ENCODE results near the gene PAPSS2.

PAPSS2 gene

DNA sequence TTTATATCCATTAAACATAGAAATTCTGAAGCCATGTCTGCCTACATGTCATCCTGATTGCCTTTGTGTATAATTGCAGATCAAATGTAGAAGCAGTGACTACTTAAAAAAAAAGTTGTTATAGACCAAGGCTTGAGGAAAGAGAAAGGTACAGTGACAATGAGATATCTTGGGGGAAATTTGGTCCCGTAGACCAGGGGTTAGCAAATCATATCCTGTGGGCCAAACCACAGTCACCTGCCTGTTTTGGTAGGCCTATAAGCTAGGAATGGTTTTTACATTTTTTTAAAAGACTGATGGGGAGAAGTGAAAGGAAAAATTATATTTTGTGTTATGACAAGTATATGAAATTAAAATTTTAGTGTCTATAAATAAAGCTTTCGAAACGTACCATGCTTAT lies 12.9 kb downstream of the PAPSS2 start:
- no peak for DNase-seq

DNA sequence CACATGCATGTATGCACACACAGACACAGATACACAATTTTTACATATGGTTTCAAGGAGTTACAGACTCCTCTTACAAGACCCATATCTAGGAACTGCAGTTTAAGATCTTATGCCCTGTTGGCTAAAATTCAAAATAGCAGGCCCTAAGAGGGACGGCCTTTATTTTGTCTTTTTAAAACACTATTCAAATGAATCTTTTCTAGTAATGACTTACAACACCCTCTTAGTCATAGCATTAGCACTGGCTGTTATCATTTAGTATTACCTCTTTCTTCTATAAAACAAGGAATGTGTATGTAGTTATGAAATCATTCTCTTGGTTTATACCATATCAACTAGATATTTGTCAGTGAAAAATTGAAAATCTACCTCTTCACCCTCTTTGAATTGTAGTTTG lies 15.3 kb downstream of the PAPSS2 start:
- DNase-seq = no peak

DNA sequence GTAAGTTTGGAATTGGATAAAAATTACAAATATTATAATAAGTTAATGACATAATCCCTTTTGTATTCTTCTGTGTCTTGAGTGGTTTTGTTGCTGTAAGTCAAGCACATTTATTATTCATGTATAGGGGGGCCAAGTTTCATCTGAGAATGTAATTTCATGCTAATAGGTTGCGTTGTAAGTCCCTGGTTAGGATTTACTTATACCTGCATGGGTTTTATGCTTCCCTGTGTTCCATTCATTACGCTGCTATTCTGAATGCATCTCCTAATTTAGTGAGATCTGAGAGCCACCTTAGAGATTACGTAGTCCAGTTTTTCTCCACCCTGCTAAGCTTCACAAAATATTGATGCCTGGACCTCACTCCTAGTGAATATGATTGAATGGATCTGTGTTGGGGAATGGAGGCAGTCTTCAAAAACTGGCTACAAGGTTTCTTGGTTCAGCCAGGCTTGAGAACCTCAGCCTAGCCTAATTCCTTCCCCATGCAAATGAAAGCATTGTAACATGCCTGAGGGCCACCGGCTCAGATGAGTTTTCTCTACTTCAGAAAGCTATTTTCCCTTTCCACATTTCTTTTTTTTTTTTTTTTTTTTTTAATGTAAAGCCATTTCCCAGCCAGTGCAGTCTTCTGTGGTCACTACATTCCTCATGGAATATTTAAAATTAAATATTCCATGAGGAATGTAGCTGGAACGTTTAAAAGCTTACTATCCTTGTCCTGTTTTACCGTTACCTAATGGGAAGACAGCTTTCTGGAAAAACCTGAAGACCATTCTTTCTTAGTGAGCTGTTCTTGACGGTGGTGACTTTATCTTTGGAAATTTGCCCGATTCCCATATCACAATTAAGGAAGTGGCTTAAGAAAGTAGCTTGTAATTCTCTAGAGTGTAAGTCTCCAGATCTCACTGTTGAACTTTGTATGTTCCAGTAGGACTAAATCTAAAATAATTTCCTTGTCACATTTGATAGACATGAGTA lies 16.0 kb downstream of the PAPSS2 start:
- no peak for DNase-seq

DNA sequence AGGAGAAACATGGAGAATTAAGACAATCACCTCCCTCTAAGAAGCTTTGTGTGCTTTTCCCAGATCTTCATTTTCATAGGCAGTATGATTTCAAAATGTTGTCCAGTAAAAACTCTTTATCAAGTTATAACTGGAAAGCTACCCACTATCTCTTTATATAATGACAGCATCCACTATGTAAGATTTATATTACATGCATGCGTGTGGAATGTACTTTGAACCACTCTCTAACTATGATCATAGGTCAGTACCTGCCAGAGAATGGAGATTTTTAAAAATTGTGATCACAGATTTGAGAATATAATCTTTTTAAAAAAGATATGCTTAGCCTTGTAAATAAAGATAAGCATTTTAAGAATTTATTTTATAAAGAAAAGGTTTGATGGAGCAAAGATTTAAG lies 17.9 kb downstream of the PAPSS2 start:
- DNase-seq = no peak

DNA sequence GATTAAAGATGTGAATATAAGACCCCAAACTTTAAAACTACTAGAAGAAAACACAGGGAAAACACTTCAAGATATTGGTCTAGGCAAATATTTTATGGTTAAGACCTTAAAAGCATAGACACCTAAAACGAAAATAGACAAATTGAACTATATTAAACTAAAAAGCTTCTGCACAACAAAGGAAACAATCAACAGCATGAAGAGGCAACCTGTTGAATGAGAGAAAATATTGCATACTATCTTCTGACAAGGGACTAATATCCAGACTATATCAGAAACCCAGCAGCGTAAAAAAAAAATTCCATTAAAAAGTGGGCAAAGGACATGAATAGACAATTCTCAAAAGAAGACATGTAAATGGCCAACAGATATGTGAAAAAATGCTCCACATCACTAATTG lies 18.6 kb downstream of the PAPSS2 start:
- DNase-seq = no peak

DNA sequence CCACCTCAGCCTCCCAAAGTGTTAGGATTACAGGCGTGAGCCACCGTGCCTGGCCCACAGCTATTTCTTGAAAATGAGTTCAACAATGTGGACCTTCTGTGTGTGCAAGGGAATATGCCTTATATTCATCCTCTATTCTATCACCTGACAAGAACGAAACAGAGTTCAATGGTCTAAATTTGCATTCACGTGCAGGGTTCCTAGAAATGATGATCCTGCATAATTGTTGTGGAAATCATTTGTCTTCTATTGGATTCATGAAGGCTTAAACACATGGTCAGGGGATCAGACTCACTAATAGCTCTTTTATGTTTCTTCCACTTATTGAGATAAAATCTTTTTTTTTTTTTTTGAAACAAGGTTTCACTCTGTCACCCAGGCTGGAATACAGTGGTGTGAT lies 23.7 kb downstream of the PAPSS2 start:
- DNase-seq = no peak

DNA sequence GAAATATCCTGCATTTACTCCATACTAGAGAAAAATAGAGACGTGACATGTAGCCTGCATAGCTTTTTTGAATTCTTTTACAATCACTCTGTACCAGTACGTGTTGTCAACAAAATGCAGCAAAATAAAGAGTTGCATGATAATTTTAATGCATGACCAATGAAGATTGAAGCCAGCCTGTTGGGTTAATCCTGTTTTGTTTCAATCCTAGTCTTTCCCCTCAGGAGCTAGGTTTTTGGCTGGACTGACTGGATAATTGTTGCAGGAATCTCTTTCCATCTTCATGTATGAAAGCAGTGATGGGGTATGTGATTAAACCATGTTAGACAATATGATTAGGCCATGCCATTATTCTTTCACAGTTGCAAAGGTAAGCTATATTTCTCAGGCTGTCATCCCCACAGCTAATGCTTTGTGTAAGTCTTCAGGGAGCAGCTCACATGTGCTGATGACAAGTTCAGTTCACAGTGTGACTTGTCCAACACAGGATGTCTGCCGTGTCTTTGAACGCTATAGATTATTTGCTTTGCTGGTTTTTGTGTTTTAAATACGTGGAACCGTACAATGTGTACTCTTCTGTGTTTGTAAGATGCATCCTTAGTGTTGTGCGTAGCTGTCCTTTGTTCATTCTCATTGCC lies 24.4 kb downstream of the PAPSS2 start:
- DNase-seq = no peak

DNA sequence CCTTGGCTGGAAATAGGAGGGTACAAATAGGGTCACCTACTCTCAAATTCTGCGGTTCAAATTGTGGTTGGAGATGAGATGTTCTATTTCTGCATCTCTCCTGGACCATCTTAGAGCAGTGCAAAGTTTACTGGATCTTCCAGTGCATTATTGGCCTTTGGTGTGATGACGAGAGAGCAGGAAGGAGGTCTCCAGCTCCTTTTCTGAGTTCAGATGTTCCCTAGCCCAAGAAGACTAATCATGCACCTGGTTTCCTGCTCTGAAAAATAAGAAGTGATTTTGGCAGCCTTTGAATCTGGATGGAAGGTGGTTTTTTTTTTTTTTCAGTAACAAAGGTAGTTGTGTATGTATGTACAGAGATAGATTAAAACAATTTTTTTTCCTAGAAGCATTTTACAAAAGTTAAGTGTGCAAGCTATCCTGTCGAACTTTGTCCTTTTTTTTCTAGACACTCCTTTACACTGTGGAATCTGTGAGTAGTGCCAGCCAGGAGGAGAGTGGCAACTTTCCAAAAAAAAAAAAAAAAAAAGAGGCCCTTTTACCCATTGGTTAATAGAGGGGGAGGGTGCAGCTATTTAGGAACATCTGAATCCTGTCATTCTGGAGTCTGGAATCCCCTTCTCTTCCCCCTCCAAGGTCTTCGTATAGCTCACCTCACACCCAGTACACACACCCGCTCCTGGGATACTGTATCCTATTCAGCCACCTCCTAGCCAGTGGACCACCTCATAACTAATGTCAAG lies 26.3 kb downstream of the PAPSS2 start:
- DNase-seq = peak; percentile 0

DNA sequence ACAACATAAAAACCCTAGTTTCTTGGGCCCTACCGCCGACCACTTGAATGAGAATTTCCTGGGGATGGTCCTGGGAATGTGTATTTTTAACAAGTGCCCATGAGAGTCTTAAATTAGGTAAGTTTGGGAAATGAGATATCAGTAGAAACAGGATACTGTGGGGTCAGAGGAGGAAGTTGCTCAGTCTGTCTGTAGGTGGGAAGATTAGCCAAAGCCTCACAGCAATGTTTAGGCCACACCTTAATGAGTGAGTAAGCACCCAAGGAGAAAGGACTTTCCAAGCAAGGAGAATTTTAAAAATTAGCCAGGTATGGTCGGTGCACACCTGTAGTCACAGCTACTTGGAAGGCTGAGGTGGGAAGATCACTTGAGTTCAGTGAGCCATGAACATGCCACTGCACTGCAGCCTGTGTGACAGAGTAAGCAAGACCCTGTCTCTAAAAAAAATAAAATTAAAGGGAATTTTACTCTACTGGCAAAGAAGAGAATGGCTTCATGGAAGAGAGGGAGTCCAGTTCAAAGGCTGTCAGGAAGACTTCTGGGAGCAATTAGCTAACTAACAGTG lies 31.9 kb downstream of the PAPSS2 start:
- no peak for DNase-seq

DNA sequence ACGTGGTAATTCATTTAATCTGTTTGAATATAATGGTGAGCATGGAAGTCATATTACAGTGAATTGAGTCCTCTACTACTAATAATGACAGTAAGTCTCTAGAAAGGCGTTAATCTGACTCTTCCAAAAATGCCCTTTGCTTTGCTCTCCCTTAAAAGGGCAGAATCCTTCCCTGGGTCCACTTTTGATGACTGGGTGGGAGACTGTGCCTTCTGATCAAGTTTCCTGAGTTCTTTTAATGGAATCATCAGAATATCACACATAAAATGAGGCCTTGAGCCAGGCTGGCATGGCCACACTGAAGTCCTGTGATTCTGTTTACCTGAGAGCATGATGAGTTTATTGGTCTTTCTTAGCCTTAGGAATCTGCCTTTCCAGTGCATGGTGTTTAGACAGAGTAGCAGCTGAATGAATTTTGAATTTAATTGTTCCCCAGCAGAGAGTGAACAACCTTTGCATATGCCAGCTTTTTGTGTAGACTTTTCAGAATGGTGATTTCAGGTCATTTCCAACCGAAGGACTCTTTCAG lies 33.3 kb downstream of the PAPSS2 start:
- no peak for DNase-seq

DNA sequence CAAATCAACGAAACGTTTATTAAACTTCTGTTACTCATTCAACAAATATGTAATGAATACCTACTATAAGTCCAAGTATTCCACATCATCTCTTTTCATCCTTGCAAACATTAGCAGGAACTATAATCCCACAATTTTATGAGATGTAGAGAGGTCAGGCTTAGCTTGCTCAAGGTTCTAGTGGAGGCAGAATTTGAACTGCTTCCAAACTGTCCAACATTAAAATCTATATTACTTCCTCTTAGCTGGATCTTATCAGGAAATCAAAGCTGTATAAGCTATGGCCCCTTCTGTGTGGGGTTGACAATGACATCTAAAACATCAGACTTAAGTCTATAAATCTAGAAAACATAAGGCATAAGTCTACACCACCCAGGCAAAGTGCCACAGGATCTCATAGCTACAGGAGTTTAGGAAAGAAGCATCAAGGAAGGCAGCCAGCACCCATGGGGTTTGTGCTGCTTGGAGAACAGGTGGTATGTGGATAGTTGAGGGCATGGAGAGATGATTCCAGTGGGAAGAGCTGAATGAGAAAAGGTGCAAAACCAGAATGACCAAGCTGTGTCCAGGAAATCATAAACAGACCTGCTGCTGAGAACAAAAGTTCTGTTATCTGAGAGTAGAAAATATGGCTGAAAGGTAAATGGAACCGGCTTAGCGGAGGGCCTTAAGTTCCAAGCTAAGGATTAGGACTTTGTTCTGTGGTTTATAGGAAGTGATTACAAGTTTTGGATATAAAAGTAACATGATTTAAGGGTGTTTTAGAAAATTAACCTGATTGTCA lies 34.5 kb downstream of the PAPSS2 start:
- no peak for DNase-seq

DNA sequence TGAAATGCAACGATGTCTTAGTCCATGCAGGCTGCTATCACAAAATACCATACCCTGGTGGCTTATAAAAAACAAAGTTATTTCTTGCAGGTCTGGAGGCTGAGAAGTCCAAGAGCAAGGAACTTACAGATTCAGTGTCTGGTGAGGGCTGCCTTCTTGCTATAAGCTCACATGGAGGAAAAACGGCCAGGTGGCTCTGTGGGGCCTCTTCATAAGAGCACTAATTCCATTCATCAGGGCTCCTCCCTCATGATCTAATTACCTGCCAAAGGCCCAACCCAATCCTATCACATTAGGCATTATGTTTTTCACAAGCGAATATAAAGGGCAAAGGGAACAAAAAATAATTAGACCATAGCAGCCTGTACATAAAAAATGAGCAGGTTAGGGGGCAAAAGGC lies 35.4 kb downstream of the PAPSS2 start:
- DNase-seq = no peak

DNA sequence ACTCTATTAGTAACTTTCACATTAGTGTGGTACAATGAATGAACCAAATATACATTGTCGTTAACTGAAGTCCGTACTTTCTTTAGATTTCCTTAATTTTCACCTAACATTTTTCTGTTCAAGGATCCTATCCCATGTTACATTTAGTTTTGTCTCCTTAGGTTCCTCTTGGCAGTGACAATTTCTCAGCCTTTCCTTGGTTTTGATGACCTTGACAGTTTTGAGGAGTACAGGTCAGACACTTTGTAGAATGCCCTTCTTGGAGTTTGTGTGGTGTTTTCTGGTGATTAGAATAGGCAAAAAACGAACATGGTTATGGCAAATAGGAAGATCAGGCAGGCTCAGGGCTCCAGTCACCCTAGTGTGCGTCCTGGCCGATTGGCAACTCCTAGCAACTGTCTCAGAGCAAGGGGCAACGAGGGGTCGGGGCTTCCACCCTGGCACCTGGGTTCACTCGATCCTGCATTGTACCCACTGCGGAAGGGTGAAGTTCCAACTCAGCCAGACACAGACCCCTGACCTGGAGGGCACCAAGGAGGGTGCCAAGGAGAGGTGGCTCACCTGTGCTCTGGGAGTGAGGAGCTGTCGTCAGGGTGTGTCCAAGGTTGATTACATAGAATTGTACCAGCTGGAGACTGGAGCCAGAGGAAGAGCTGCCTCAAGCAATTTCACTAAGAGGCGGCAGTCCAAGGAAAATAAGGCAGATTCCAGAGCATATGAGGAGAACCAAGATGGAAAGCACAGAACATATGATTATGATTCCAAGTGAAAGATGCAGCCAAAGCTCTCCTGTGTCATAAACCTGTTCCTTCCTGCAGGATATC lies 37.5 kb downstream of the PAPSS2 start:
- no peak for DNase-seq

DNA sequence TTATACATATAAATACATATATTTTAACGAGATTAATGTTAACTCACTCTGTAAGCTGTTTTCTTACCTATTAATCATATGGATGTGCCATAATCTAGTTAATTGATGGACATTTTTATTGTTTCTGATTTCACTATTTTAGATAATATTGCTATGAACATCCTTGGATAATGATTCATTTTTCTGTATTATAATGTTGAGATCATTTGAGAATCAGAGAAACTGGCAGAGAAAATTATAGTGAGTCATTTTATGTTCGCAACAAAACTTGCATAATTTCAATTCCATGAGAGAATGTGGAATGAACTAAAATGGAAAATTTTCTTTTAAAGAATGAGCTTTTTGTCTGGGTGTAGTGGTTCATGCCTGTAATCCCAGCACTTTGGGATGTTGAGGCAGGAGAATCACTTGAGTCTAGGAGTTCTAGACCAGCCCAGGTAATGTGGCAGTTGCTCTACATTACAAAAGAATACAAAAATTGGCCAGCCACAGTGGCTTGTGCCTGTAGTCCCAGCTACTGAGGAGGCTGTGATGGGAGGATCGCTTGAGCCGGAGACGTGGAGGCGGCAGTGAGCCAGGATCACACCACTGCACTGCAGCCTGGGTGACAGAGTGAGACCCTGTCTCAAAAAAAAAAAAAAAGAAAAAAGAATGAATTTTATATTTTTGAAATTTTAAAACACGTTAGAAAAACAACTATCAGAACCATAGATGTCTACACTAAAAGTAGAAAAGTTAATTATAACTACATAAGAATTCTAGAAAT lies 40.5 kb downstream of the PAPSS2 start:
- no peak for DNase-seq

DNA sequence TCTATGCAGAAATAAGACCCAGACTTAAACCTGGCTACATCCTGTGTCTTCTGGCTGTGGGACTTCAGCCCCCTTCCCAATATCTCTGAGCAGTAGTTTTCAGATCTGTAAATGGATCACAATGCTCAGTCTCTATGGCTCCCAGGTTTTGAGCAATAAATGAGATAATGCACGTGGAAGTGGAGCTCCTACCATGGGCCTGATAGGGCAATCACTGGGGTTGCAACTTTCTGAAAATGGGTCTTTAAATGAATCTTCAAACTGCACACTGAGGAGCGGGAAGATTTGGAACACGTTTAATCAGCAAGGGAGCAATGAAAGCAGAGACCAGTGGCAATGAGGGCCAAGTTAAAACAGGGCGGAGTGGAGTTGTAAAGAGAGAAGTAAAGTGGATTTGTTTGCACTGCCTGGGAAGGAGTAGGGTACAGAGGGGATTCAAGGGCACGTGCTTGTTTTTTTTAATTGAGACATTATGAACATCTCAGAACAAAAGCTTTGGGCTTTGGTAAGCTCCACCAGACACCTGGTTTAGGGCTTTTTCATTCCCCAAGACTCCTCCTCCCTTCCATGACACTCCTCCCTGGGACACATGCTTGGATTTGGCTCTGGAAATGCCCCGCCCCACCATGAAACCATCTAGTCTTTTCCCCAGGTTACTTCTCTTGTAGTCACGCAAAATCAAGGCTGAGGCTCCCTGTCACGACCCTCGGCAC lies 42.7 kb downstream of the PAPSS2 start:
- no peak for DNase-seq

DNA sequence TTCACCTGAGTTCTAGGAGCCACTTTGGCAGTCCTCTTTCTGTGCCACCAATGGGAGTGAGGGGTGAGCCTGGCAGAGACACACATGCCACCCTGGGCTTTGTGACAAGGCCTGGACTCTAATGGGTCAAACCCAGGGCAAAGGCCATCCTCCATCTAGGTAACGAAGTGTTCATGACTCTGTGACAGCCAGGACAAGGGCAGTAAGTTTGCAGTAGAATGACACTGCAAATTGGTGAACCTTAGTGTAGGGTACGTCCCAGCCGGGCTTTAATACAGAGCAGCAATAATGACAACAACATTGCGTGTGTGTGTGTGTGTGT lies 43.3 kb downstream of the PAPSS2 start:
- no peak for DNase-seq

DNA sequence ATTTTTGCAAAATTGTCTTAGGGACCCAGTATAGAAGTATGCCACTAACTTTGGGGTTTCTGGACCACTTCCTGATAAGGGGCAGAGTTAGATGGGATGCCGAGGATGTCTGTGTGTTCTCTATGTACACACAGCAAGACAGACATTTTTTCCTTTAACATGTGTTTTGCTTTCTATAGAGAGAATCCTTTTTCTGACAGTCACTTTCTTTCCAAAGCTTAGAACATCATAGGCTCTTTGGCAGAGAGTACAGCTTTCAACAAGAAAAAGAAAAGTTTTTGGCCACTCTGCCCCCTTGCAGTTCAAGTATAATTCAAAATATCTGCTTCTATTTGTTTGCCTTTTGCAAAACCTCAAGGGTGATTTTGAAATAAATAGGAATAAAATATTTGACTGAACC lies 44.1 kb downstream of the PAPSS2 start:
- DNase-seq = no peak

DNA sequence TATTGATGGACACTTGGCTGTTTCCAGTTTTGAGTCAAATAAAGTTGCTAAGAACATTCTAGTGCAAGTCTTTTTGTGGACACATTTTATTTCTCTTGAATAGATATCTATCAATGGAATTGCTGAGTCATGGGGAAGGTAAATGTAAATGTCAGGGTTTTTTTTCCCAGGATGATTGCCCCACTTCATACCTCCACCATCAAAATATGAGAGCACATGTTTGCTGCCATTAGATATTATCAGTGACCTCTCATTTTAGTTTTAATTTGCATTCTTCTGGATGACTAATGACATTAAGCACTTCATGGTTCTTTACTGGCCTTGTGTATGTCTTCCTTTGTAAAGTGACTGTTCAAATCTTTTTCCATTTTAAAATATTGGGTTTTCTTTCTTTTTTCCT lies 45.7 kb downstream of the PAPSS2 start:
- DNase-seq = no peak

DNA sequence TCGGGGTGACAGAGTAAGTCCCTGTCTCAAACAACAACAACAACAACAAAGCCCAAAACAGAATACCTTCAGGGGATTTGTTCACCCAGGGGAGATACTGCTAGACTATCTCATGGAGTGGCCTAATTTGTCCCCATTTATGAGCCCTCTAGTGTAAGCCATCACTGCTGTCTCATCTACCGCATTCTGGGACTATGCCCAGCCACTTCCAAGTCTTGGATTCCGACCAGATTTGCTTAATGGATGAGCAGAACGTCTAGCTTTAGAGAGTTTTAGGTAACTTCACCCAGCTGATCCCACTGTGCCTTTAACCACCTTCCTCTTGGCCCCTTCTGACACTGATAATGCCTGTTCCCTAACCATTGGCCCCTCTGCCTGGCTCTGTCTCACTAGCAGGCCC lies 47.1 kb downstream of the PAPSS2 start:
- DNase-seq = no peak

DNA sequence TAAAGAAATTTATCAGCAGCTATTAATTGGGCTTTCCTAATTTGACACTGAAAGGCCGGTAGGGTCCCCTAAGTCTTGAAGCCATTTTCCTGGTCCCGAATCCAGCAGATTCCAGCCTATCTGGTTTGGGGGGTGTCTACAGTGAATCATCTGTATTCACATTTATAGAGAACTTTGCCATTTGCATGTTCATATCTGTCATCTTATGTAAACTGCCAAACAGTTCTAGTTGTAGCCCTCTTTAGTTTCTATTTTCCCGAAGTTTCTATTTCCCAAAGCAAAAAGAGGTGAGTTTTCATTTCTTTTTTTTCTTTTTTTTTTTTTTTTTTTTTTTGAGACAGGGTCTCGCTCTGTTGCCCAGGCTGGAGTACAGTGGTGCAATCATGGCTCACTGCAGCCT lies 47.6 kb downstream of the PAPSS2 start:
- no peak for DNase-seq
